Measurements from ENCODE around the gene IL1RL2. TPM values are rescaled to one million over a fixed set of nuclear protein-coding genes. Genes with fewer than 3 reads are reported as not detected.

The IL1RL2 gene
- total RNA-seq, 1 experiment from 2014 or later, result 0.11 TPM

DNA sequence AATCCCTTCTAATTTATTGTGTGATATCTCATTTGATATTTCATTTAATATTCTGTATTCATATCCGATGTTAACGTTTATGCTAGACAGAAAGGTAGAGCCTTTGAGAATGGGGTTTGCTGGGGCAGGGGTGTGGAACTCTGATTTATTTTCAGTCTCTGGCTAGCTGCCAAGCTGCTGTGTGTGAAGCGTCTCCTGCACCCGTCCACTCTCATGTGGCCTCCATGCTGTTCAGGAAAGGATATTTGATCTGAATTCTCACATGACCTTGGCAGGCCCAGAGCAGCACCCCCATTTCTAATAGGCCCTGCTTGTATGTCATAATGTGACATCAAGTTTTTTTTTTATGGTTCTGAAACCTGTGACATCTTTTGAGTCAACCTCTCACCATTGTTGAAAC is 42.7 kb upstream of the IL1RL2 start:
- H3K4me1 ChIP-seq (ENCODE audit: insufficient read depth, low read length), result peaks cover 8% of the 10 kb centered on the region; the same call in 1 of the 2 replicates
- no TSS peak for BruUV-seq (replicated peaks)
- DNase-seq (no peak), ATAC-seq (no peak)
- H3K4me2 ChIP-seq (ENCODE audit: low read length), result no peak overlapping the region
- ChIA-PET CTCF (no interaction called here), POLR2A (ENCODE audit: unreplicated experiment) (no interaction called here)
- no peaks in the 10 kb centered on the region for H3K79me2 ChIP-seq (ENCODE audit: low read length)
- no peaks in the 10 kb centered on the region for H3K9me2 ChIP-seq (replicated peaks; ENCODE audit: low read length)
- no peaks in the 10 kb centered on the region for H3K27me3 ChIP-seq (ENCODE audit: low read length)
- no peaks in the 10 kb centered on the region for H3F3A ChIP-seq (ENCODE audit: low read length, unreplicated experiment)
- intact Hi-C loops (cut with micrococcal nuclease), result no loop called here
- H3K27ac ChIP-seq (ENCODE audit: low read length), result no peak overlapping the region
- no peaks in the 10 kb centered on the region for H3K36me3 ChIP-seq (ENCODE audit: low read depth, low read length)
- no peaks in the 10 kb centered on the region for H3K9me3 ChIP-seq (ENCODE audit: low read length)
- no peak overlapping the region for H2AFZ ChIP-seq (ENCODE audit: low read length)
- H3K9ac ChIP-seq (ENCODE audit: low read length), result no peak overlapping the region
- no peaks in the 10 kb centered on the region for H4K20me1 ChIP-seq (ENCODE audit: low read length)
- TF ChIP-seq, protein P1, sequence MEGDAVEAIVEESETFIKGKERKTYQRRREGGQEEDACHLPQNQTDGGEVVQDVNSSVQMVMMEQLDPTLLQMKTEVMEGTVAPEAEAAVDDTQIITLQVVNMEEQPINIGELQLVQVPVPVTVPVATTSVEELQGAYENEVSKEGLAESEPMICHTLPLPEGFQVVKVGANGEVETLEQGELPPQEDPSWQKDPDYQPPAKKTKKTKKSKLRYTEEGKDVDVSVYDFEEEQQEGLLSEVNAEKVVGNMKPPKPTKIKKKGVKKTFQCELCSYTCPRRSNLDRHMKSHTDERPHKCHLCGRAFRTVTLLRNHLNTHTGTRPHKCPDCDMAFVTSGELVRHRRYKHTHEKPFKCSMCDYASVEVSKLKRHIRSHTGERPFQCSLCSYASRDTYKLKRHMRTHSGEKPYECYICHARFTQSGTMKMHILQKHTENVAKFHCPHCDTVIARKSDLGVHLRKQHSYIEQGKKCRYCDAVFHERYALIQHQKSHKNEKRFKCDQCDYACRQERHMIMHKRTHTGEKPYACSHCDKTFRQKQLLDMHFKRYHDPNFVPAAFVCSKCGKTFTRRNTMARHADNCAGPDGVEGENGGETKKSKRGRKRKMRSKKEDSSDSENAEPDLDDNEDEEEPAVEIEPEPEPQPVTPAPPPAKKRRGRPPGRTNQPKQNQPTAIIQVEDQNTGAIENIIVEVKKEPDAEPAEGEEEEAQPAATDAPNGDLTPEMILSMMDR (conservative IDR thresholded peaks at IDR 0.05; ENCODE audit: low read depth, low read length), result no peak
- no peak for TF ChIP-seq EZH2 (IDR thresholded peaks at IDR 0.05; ENCODE audit: low read length, unreplicated experiment)
- TF ChIP-seq EZH2phosphoT487 (IDR thresholded peaks at IDR 0.05; ENCODE audit: borderline replicate concordance, low read length), result no peak
- no peak overlapping the region for H3K4me3 ChIP-seq (ENCODE audit: low read length)

DNA sequence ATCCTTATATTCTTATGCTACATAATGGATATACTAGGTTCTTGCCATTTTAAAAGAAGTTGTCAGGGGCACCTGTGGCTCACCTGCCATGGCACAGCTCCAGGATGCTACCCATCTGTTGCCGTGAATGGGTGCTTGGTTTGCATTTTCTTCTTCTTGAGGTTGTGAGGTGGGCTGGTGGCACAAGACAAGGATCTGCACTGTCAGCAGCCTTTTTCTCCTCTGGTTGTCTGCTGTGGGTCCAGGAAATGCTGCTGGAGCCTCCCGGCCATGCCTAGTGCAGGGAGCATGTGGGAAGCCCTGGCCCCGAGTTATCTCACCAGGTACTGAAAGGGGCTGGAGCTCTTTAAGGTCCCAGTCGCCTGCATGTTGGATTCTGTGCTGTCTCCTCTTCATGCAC is 41.7 kb upstream of the IL1RL2 start:
- Histone ChIP-seq H3K36me3 (ENCODE audit: low read depth, low read length) (no peaks in the 10 kb centered on the region), H3K4me3 (ENCODE audit: low read length) (no peak overlapping the region), H3K4me2 (ENCODE audit: low read length) (no peak overlapping the region), H3F3A (ENCODE audit: low read length, unreplicated experiment) (no peaks in the 10 kb centered on the region), H3K9me3 (ENCODE audit: low read length) (no peaks in the 10 kb centered on the region), H3K27me3 (ENCODE audit: low read length) (no peaks in the 10 kb centered on the region), H2AFZ (ENCODE audit: low read length) (no peak overlapping the region), H4K20me1 (ENCODE audit: low read length) (no peaks in the 10 kb centered on the region), H3K27ac (ENCODE audit: low read length) (no peak overlapping the region), H3K9ac (ENCODE audit: low read length) (no peak overlapping the region), H3K4me1 (ENCODE audit: insufficient read depth, low read length) (peaks cover 8% of the 10 kb centered on the region; the same call in 1 of the 2 replicates), H3K79me2 (ENCODE audit: low read length) (no peaks in the 10 kb centered on the region), H3K9me2 (replicated peaks; ENCODE audit: low read length) (no peaks in the 10 kb centered on the region)
- ChIA-PET CTCF (no interaction called here), POLR2A (ENCODE audit: unreplicated experiment) (no interaction called here)
- DNase-seq (no peak), ATAC-seq (no peak)
- TF ChIP-seq, protein P1 (conservative IDR thresholded peaks at IDR 0.05; ENCODE audit: low read depth, low read length), result no peak
- TF ChIP-seq EZH2 (IDR thresholded peaks at IDR 0.05; ENCODE audit: low read length, unreplicated experiment), result no peak
- BruUV-seq (replicated peaks), result no TSS peak
- intact Hi-C loops (cut with micrococcal nuclease), result no loop called here

- no peaks in the 10 kb centered on the region for H3F3A ChIP-seq (ENCODE audit: low read length, unreplicated experiment)
- H3K27me3 ChIP-seq (ENCODE audit: low read length), result no peaks in the 10 kb centered on the region
- H2AFZ ChIP-seq (ENCODE audit: low read length), result no peak overlapping the region
- peaks cover 8% of the 10 kb centered on the region; the same call in 1 of the 2 replicates for H3K4me1 ChIP-seq (ENCODE audit: insufficient read depth, low read length)
- H3K36me3 ChIP-seq (ENCODE audit: low read depth, low read length), result no peaks in the 10 kb centered on the region
- DNase-seq, result no peak
- H3K79me2 ChIP-seq (ENCODE audit: low read length), result no peaks in the 10 kb centered on the region
- H3K27ac ChIP-seq (ENCODE audit: low read length), result no peak overlapping the region
- H3K9me3 ChIP-seq (ENCODE audit: low read length), result no peaks in the 10 kb centered on the region
- BruUV-seq (replicated peaks), result no TSS peak
- H4K20me1 ChIP-seq (ENCODE audit: low read length), result no peaks in the 10 kb centered on the region
- no peaks in the 10 kb centered on the region for H3K9me2 ChIP-seq (replicated peaks; ENCODE audit: low read length)
- ATAC-seq, result no peak
- intact Hi-C loops (cut with micrococcal nuclease), result no loop called here
- ChIA-PET POLR2A (ENCODE audit: unreplicated experiment) (no interaction called here), CTCF (no interaction called here)
- H3K4me2 ChIP-seq (ENCODE audit: low read length), result no peak overlapping the region
- H3K9ac ChIP-seq (ENCODE audit: low read length), result no peak overlapping the region
- H3K4me3 ChIP-seq (ENCODE audit: low read length), result no peak overlapping the region
- TF ChIP-seq EZH2 (IDR thresholded peaks at IDR 0.05; ENCODE audit: low read length, unreplicated experiment) (no peak), EZH2phosphoT487 (IDR thresholded peaks at IDR 0.05; ENCODE audit: borderline replicate concordance, low read length) (no peak)
- TF ChIP-seq, protein P1 (conservative IDR thresholded peaks at IDR 0.05; ENCODE audit: low read depth, low read length), result no peak
Observed at GRCh38 chr2:102145934-102146333, 40.9 kb upstream of the IL1RL2 start.

All from PC-3 (cell line).